HCT116 (cell line): ENCODE measurements around the gene HIVEP2. TPM values are rescaled to one million over a fixed set of nuclear protein-coding genes. Genes with fewer than 3 reads are reported as not detected.
A peak's percentile ranks its signal among the peaks of the same experiment; 100 is the strongest.

Experiments used
- ATAC-seq: fragments of 200-7000 bp; cut with Tn5 transposase; 2 replicates; pipeline ENCODE4 v1.9.1; 2020; ENCODE audit warnings: mild to moderate bottlenecking, moderate library complexity
- BruUV-seq: library from RNA; stranded (reverse); fragments of 400-500 nt; replicated peaks from 2 replicates; lab custom pipeline; 2021; lab: Mats Ljungman, UMichigan
- CTCF ChIA-PET: fragments of 300-600 bp; sonication (Branson Sonifier 250); formaldehyde crosslinking; loops from one replicate; lab custom pipeline; 2021; ENCODE audit warnings: antibody characterized with exemption; lab: Charles Lee
- POLR2A ChIA-PET: fragments of 300-600, 350-600 bp; sonication (Branson Sonifier 250); formaldehyde crosslinking; loops from one replicate; lab custom pipeline; 2021; ENCODE audit warnings: antibody characterized with exemption; lab: Charles Lee
- RAD21 ChIA-PET, 2 experiments: fragments of 300-600 bp; sonication (Branson Sonifier 250); formaldehyde crosslinking; loops; one replicate each; lab custom pipeline; 2023; ENCODE audit warnings: low total read pairs in 2 of 2; ENCODE audit not compliant: uncharacterized antibody in 2 of 2, unreplicated experiment in 2 of 2, low non-redundant PET in 1 of 2; lab: Charles Lee
- DNase-seq: peaks from one replicate; pipeline ENCODE4 v3.0.0-alpha.2; 2010; ENCODE audit warnings: low read depth, low spot score
- H2AFZ ChIP-seq: fragments of 200-600 bp; shearing (Covaris generic), sonication (generic); 2 replicates; pipeline ENCODE4 v1.6.1; 2017; ENCODE audit warnings: low read depth, mixed run types, mixed read lengths, antibody characterized with exemption, low read length; ENCODE audit not compliant: poor library complexity, severe bottlenecking
- H3K27ac ChIP-seq: 2 replicates; pipeline ENCODE4 v1.5.1; 2012; ENCODE audit warnings: low read depth, low read length
- H3K27me3 ChIP-seq: fragments of 200-600 bp; sonication (generic); 2 replicates; pipeline ENCODE4 v1.6.1; 2016; ENCODE audit warnings: mixed run types, low read length, mixed read lengths; ENCODE audit not compliant: insufficient read depth
- H3K36me3 ChIP-seq, 2 experiments: fragments of 200-500 bp in 1 of 2; fragments of 200-600 bp in 1 of 2; sonication (Bioruptor generic) in 1 of 2; sonication (generic) in 1 of 2; 2 replicates each; pipeline versions ENCODE4 v1.5.1 to v1.6.1; 2014 to 2016; ENCODE audit warnings: low read length in 2 of 2, inconsistent platforms in 1 of 2, mixed read lengths in 1 of 2, mixed run types in 1 of 2; ENCODE audit not compliant: insufficient read depth in 2 of 2, control insufficient read depth in 1 of 2
- H3K4me1 ChIP-seq, 2 experiments: fragments of 200-600 bp in 1 of 2; sonication (generic) in 1 of 2; 2 replicates each; pipeline versions ENCODE4 v1.5.1 to v1.6.1; 2012 to 2017; ENCODE audit warnings: low read length in 2 of 2, inconsistent platforms in 1 of 2, mild to moderate bottlenecking in 1 of 2, mixed read lengths in 1 of 2, mixed run types in 1 of 2, moderate library complexity in 1 of 2; ENCODE audit not compliant: insufficient read depth in 2 of 2, control insufficient read depth in 1 of 2
- H3K4me2 ChIP-seq: fragments of 200-600 bp; sonication (generic); 2 replicates; pipeline ENCODE4 v1.6.1; 2017; ENCODE audit warnings: mixed run types, low read length, mixed read lengths
- H3K4me3 ChIP-seq, 2 experiments: fragments of 200-600 bp in 1 of 2; sonication (generic) in 1 of 2; replicated peaks in 1 of 2; 2 replicates each; pipeline ENCODE4 v1.5.1; 2011 to 2016; ENCODE audit warnings: low read length in 2 of 2, control low read depth in 1 of 2, low read depth in 1 of 2, mild to moderate bottlenecking in 1 of 2, mixed read lengths in 1 of 2, mixed run types in 1 of 2
- H3K79me2 ChIP-seq: fragments of 200-600 bp; sonication (generic); 2 replicates; pipeline ENCODE4 v1.6.1; 2017; ENCODE audit warnings: mild to moderate bottlenecking, mixed run types, low read length, moderate library complexity, mixed read lengths; ENCODE audit not compliant: insufficient read depth
- H3K9ac ChIP-seq: fragments of 200-600 bp; sonication (generic); 2 replicates; pipeline ENCODE4 v1.6.1; 2016; ENCODE audit warnings: low read length, mixed read lengths
- H3K9me2 ChIP-seq: fragments of 200-600 bp; sonication (generic), shearing (Covaris generic); 2 replicates; pipeline ENCODE4 v1.6.1; 2017; ENCODE audit warnings: mixed run types, mild to moderate bottlenecking, moderate library complexity; ENCODE audit not compliant: insufficient read depth
- H3K9me3 ChIP-seq, 2 experiments: fragments of 200-500 bp in 1 of 2; fragments of 200-600 bp in 1 of 2; sonication (Bioruptor generic) in 1 of 2; sonication (generic) in 1 of 2; 2 replicates each; pipeline ENCODE4 v1.6.1; 2014 to 2017; ENCODE audit warnings: low read length in 2 of 2, mixed read lengths in 2 of 2, inconsistent platforms in 1 of 2, low read depth in 1 of 2, mild to moderate bottlenecking in 1 of 2, mixed run types in 1 of 2, moderate library complexity in 1 of 2; ENCODE audit not compliant: control insufficient read depth in 1 of 2, insufficient read depth in 1 of 2
- H4K20me1 ChIP-seq: fragments of 200-600 bp; sonication (generic), shearing (Covaris generic); 2 replicates; pipeline ENCODE4 v1.6.1; 2017; ENCODE audit warnings: mixed run types, mild to moderate bottlenecking, moderate library complexity; ENCODE audit not compliant: insufficient read depth
- CBX3 ChIP-seq: IDR thresholded peaks from 2 replicates; pipeline ENCODE4 v1.6.1; 2012; ENCODE audit warnings: low read depth
- CEBPB ChIP-seq: IDR thresholded peaks from 2 replicates; pipeline ENCODE4 v1.6.1; 2012; ENCODE audit warnings: low read depth
- EGR1 ChIP-seq: IDR thresholded peaks from 2 replicates; pipeline ENCODE4 v1.6.1; 2012; ENCODE audit warnings: low read depth
- ELF1 ChIP-seq: IDR thresholded peaks from 2 replicates; pipeline ENCODE4 v1.6.1; 2012; ENCODE audit warnings: low read depth, borderline replicate concordance
- EZH2 ChIP-seq: fragments of 200-600 bp; sonication (generic); IDR thresholded peaks from 2 replicates; pipeline ENCODE4 v1.6.1; 2017; ENCODE audit warnings: antibody characterized with exemption, mixed run types
- EZH2phosphoT487 ChIP-seq: fragments of 200-600 bp; IDR thresholded peaks from 2 replicates; pipeline ENCODE4 v1.6.1; 2018; ENCODE audit warnings: antibody characterized with exemption, borderline replicate concordance
- FOSL1 ChIP-seq: IDR thresholded peaks from 2 replicates; pipeline ENCODE4 v1.6.1; 2012; ENCODE audit warnings: low read depth
- JUND ChIP-seq: IDR thresholded peaks from 2 replicates; pipeline ENCODE4 v1.6.1; 2012
- SIN3A ChIP-seq: IDR thresholded peaks from 2 replicates; pipeline ENCODE4 v1.6.1; 2012; ENCODE audit warnings: low read depth
- SP1 ChIP-seq: IDR thresholded peaks from 2 replicates; pipeline ENCODE4 v1.6.1; 2012; ENCODE audit warnings: low read depth
- SRF ChIP-seq: IDR thresholded peaks from 2 replicates; pipeline ENCODE4 v1.6.1; 2012; ENCODE audit warnings: low read depth
- YY1 ChIP-seq: IDR thresholded peaks from 2 replicates; pipeline ENCODE4 v1.6.1; 2011; ENCODE audit warnings: low read length, low read depth, moderate library complexity, mild to moderate bottlenecking; ENCODE audit not compliant: insufficient replicate concordance; ENCODE audit errors: extremely low read depth
- ZFX ChIP-seq: fragments of 450-650 bp; IDR thresholded peaks from 2 replicates; pipeline ENCODE4 v1.6.1; 2017
- intact Hi-C: fragments of 100-400 bp; cut with micrococcal nuclease; formaldehyde crosslinking; loops from 2 replicates; pipeline ENCODE4 v1.10.0; 2022
- total RNA-seq: library from RNA; stranded (reverse); gene quantifications from one replicate; pipeline ENCODE4 v1.2.1, GENCODE V29; 2021; ENCODE audit not compliant: unreplicated experiment
- TF ChIP-seq, protein P1 (sequence below): IDR thresholded peaks from 2 replicates; pipeline ENCODE4 v1.6.1; 2011; ENCODE audit warnings: mild to moderate bottlenecking, low read length, moderate library complexity; ENCODE audit not compliant: insufficient replicate concordance; ENCODE audit errors: extremely low read depth
- TF ChIP-seq, protein P2 (sequence below): IDR thresholded peaks from 2 replicates; pipeline ENCODE4 v1.6.1; 2012

Gene HIVEP2
- total RNA-seq, 1 experiment from 2014 or later: 8.1 TPM

DNA sequence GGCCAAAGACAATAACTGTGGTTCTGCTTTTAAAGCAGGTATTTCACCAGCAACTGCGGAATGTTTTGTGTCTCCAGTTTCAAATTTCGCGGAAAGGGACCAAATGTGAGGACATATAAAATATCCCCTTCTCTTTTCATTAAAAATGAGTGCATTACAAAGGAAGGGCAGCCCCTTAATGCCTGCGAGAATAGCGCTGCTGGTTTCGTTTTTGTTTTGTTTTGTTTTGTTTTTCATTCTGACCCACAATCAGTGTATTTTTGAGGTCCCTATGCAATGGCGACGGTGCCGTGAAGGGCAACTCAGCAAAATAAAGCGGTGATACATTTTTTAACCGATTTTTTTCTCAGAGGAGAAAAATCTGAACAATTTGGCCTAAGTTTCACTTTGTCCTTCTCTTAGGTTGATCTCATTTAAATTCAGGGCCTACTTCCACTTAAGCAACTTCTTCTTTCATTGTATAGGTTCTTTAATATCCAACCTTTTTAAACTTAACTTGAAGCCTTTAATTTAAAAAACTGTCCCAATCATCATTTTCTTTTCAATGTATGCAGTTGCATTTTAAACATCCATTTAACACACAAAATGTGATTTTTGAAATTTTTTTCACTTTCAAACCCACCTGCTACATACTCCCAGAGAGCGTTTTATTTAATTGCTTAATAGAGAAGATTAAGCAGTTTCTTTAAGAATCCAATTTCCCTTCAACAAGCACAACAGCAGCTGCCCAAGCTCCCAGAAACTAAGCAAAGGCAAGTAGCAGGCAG lies 2.9 kb upstream of the HIVEP2 start:
- intact Hi-C loops: loop anchor here (2.0 to 10.0 kb wide), 4 partner anchors 109 to 477 kb away; partner anchors contain the start of gene AIG1
- peak overlapping the region; percentile 97 for H3K4me2 ChIP-seq
- ChIA-PET POLR2A (interaction anchor here (1.4 kb wide), 1 partner anchor 286 kb away, joined by 3 read pairs; no protein-coding TSS in a partner anchor), RAD21 (no interaction called here), CTCF (no interaction called here)
- DNase-seq (no peak), ATAC-seq (no peak)
- TSS peak; percentile 63 for BruUV-seq
- H3K27me3 ChIP-seq: no peaks in the 10 kb centered on the region
- H3K9me2 ChIP-seq: no peaks in the 10 kb centered on the region
- H4K20me1 ChIP-seq: no peaks in the 10 kb centered on the region
- H3K36me3 ChIP-seq: no peaks in the 10 kb centered on the region
- H3K9me3 ChIP-seq: no peaks in the 10 kb centered on the region
- H2AFZ ChIP-seq: peak overlapping the region; percentile 44
- H3K4me1 ChIP-seq: peaks cover 17 to 27% of the 10 kb centered on the region in 2 experiments; a peak in 3 of 4 replicates
- no peak for TF ChIP-seq ELF1
- 0 out of 2 replicates have a peak, but pooled peaks have one; percentile 26 for TF ChIP-seq JUND
- 0 out of 2 replicates have a peak, but pooled peaks have one; percentile 41 for TF ChIP-seq CEBPB
- peak overlapping the region; percentile 62; the same call in 1 of the 2 replicates for H3K27ac ChIP-seq
- peaks cover 3% of the 10 kb centered on the region; the same call in 1 of the 2 replicates for H3K79me2 ChIP-seq
- peak overlapping the region; percentile 74 to 80 for H3K4me3 ChIP-seq
- peak overlapping the region; percentile 77 for H3K9ac ChIP-seq

DNA sequence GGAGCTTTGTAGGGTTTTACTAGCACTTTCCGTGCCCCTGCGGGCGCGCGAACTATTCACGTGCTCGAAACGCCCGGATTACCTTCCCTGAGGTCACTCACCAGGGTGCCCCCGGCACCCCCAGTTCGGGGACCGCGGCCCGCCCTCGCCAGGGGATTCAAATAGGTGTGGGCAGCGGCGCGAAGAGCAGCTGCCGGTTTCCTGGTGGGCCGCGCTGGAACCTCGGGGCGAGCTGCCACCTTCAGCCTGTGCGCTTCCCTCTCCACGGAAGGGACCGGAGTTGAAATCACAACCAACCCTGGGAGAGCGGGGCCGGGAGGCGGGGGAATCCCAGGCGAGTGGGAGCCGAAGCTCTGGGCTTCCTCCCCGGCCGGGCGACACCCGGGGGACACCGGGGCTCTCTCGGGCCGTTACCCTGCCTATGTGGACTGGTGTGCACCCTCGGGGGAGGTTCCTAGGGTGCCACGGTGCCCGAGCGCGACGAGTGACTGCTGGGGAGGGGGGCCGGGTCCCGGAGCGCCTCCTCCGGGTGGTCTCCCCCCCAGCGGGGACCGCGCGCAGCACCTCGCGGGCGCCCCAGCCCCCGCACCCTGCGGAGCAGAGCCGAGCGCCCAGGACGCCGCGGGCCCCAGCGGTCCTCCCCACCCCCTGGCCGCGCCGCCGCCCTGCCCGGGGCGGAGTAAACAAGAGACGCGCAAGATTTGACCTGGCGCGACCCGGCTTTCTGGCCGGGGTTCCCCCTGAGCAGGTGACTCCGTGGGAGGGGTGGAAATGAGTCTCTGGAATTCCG lies 2.1 kb upstream of the HIVEP2 start:
- peak overlapping the region; percentile 77 for H3K9ac ChIP-seq
- H3K9me3 ChIP-seq: no peaks in the 10 kb centered on the region
- ATAC-seq (peak; percentile 43), DNase-seq (no peak)
- peak overlapping the region; percentile 67 for H2AFZ ChIP-seq
- RAD21 ChIA-PET: no interaction called here
- H3K4me1 ChIP-seq: peaks cover 20 to 32% of the 10 kb centered on the region in 2 experiments; a peak in 3 of 4 replicates
- no peaks in the 10 kb centered on the region for H3K27me3 ChIP-seq
- H3K4me3 ChIP-seq: peak overlapping the region; percentile 74 to 80
- intact Hi-C loops: loop anchor here (1.0 to 10.0 kb wide), 5 partner anchors 62 to 478 kb away; partner anchors contain the start of gene AIG1
- H3K4me2 ChIP-seq: peak overlapping the region; percentile 97
- H3K9me2 ChIP-seq: no peaks in the 10 kb centered on the region
- H3K79me2 ChIP-seq: peaks cover 6% of the 10 kb centered on the region; the same call in 1 of the 2 replicates
- no peaks in the 10 kb centered on the region for H4K20me1 ChIP-seq
- H3K27ac ChIP-seq: peak overlapping the region; percentile 62
- POLR2A ChIA-PET: interaction anchor here (1.4 kb wide), 1 partner anchor 286 kb away, joined by 3 read pairs; no protein-coding TSS in a partner anchor
- CTCF ChIA-PET: no interaction called here
- no peaks in the 10 kb centered on the region for H3K36me3 ChIP-seq
- BruUV-seq: TSS peak; percentile 92
- TF ChIP-seq, protein P1, sequence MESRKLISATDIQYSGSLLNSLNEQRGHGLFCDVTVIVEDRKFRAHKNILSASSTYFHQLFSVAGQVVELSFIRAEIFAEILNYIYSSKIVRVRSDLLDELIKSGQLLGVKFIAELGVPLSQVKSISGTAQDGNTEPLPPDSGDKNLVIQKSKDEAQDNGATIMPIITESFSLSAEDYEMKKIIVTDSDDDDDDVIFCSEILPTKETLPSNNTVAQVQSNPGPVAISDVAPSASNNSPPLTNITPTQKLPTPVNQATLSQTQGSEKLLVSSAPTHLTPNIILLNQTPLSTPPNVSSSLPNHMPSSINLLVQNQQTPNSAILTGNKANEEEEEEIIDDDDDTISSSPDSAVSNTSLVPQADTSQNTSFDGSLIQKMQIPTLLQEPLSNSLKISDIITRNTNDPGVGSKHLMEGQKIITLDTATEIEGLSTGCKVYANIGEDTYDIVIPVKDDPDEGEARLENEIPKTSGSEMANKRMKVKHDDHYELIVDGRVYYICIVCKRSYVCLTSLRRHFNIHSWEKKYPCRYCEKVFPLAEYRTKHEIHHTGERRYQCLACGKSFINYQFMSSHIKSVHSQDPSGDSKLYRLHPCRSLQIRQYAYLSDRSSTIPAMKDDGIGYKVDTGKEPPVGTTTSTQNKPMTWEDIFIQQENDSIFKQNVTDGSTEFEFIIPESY: no peak
- TF ChIP-seq EGR1 (no peak; the same call in 1 of the 2 replicates), YY1 (no peak), SRF (no peak), EZH2 (no peak), CBX3 (no peak), SIN3A (peak; percentile 81; the same call in 1 of the 2 replicates), EZH2phosphoT487 (no peak), FOSL1 (no peak; the same call in 1 of the 2 replicates), ZFX (peak; percentile 44; the same call in 1 of the 2 replicates), CEBPB (no peak; the same call in 1 of the 2 replicates), SP1 (peak; percentile 46), JUND (no peak; the same call in 1 of the 2 replicates)
- TF ChIP-seq, protein P2, sequence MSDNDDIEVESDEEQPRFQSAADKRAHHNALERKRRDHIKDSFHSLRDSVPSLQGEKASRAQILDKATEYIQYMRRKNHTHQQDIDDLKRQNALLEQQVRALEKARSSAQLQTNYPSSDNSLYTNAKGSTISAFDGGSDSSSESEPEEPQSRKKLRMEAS: peak; percentile 61; the same call in 1 of the 2 replicates
